Stimulated activated naive CD8-positive, alpha-beta T cell treated with anti-CD3 and anti-CD28 coated beads, Interleukin-15, Interleukin-2, amounts not matched to agents 100 U/mL and 50 U/mL, for 24 hours (primary cell): ENCODE results near the gene PIGC.

Experiments
- ATAC-seq: fragments of 150-1000 bp; cut with Tn5 transposase; one replicate; pipeline ENCODE4 v1.10.0; 2021
- DNase-seq: peaks from one replicate; pipeline ENCODE4 v3.0.0; 2021

The PIGC gene

GRCh38 chr1:172429331-172430127 lies 14.3 kb downstream of the PIGC start:
- ATAC-seq (peak; percentile 76), DNase-seq (peak; percentile 39)

- DNase-seq (no peak), ATAC-seq (no peak)
Observed at GRCh38 chr1:172427191-172427590, 16.7 kb downstream of the PIGC start.

- DNase-seq (no peak), ATAC-seq (no peak)
Observed at GRCh38 chr1:172425339-172425738, 18.5 kb downstream of the PIGC start.

- ATAC-seq (no peak), DNase-seq (no peak)
Observed at GRCh38 chr1:172423336-172423735, 20.5 kb downstream of the PIGC start.

- DNase-seq: no peak
- ATAC-seq: no peak
Observed at GRCh38 chr1:172421974-172422604, 21.8 kb downstream of the PIGC start.

- DNase-seq (no peak), ATAC-seq (no peak)
Observed at GRCh38 chr1:172420385-172420784, 23.5 kb downstream of the PIGC start, which contains the start of gene C1orf105. TSS of gene C1orf105 (plus strand) at chr1:172420685. CDS start at chr1:172420886, 201 bp downstream.

GRCh38 chr1:172417557-172417956 lies 26.3 kb downstream of the PIGC start:
- ATAC-seq: no peak

GRCh38 chr1:172416496-172417035 lies 27.3 kb downstream of the PIGC start:
- ATAC-seq: no peak
- no peak for DNase-seq

More at GRCh38 chr1:172417557-172417956, 26.3 kb downstream of the PIGC start:
- DNase-seq: no peak

- ATAC-seq (no peak), DNase-seq (no peak)
Observed at GRCh38 chr1:172414331-172414730, 29.5 kb downstream of the PIGC start.

- ATAC-seq (no peak), DNase-seq (no peak)
Observed at GRCh38 chr1:172411791-172412338, 32.0 kb downstream of the PIGC start.

- ATAC-seq (no peak), DNase-seq (no peak)
Observed at GRCh38 chr1:172410027-172410426, 33.8 kb downstream of the PIGC start.

GRCh38 chr1:172408958-172409357 lies 34.9 kb downstream of the PIGC start:
- ATAC-seq (no peak), DNase-seq (no peak)

GRCh38 chr1:172406968-172407367 lies 36.9 kb downstream of the PIGC start:
- ATAC-seq: no peak
- DNase-seq: no peak

GRCh38 chr1:172405912-172406311 lies 38.0 kb downstream of the PIGC start:
- DNase-seq (no peak), ATAC-seq (no peak)

- DNase-seq (no peak), ATAC-seq (no peak)
Observed at GRCh38 chr1:172404121-172404520, 39.7 kb downstream of the PIGC start.

- DNase-seq: no peak
- no peak for ATAC-seq
Observed at GRCh38 chr1:172402878-172403569, 40.8 kb downstream of the PIGC start.

GRCh38 chr1:172401892-172402291 lies 42.0 kb downstream of the PIGC start:
- ATAC-seq (no peak), DNase-seq (no peak)

- ATAC-seq: no peak
- no peak for DNase-seq
Observed at GRCh38 chr1:172401477-172401876, 42.4 kb downstream of the PIGC start.

- DNase-seq (no peak), ATAC-seq (no peak)
Observed at GRCh38 chr1:172400722-172401105, 43.2 kb downstream of the PIGC start.

- DNase-seq (no peak), ATAC-seq (no peak)
Observed at GRCh38 chr1:172399756-172400721, 43.8 kb downstream of the PIGC start.
